Endodermal cell (in vitro differentiated cells): Measurements from ENCODE around the gene CCDC134. TPM values are rescaled to one million over a fixed set of nuclear protein-coding genes. Genes with fewer than 3 reads are reported as not detected.

Source experiments
- DNase-seq: peaks from one replicate; pipeline ENCODE4 v3.0.0-alpha.2; 2017
- H3K27ac ChIP-seq: 2 replicates; pipeline ENCODE4 v1.5.1; 2013; ENCODE audit warnings: mild to moderate bottlenecking, low read depth, low read length, moderate library complexity
- H3K27me3 ChIP-seq: 2 replicates; pipeline ENCODE4 v1.6.1; 2013; ENCODE audit warnings: mild to moderate bottlenecking, low read length, moderate library complexity; ENCODE audit not compliant: insufficient read depth, control insufficient read depth, poor library complexity, severe bottlenecking
- H3K36me3 ChIP-seq: 2 replicates; pipeline ENCODE4 v1.7.0; 2013; ENCODE audit warnings: mild to moderate bottlenecking, low read length, moderate library complexity; ENCODE audit not compliant: control insufficient read depth, insufficient read depth
- H3K4me1 ChIP-seq: one replicate; pipeline ENCODE4 v1.7.0; 2013; ENCODE audit warnings: low read length; ENCODE audit not compliant: control insufficient read depth, insufficient read depth
- H3K4me3 ChIP-seq: 2 replicates; pipeline ENCODE4 v1.5.1; 2013; ENCODE audit warnings: mild to moderate bottlenecking, low read length, moderate library complexity
- H3K9ac ChIP-seq: 2 replicates; pipeline ENCODE4 v1.6.1; 2013; ENCODE audit warnings: mild to moderate bottlenecking, low read length, moderate library complexity; ENCODE audit not compliant: poor library complexity, severe bottlenecking; ENCODE audit errors: extremely low read depth
- H3K9me3 ChIP-seq: 2 replicates; pipeline ENCODE4 v1.6.1; 2013; ENCODE audit warnings: mild to moderate bottlenecking, low read length, moderate library complexity; ENCODE audit not compliant: control insufficient read depth
- H3K27ac Mint-ChIP-seq: 2 replicates; pipeline ENCODE4 v1.8.0; 2020; ENCODE audit warnings: mixed read lengths
- H3K27me3 Mint-ChIP-seq: 2 replicates; pipeline ENCODE4 v1.8.0; 2021; ENCODE audit warnings: mild to moderate bottlenecking, mixed read lengths; ENCODE audit not compliant: insufficient read depth
- H3K36me3 Mint-ChIP-seq: 2 replicates; pipeline ENCODE4 v1.8.0; 2020; ENCODE audit warnings: low read depth, mixed read lengths
- H3K4me1 Mint-ChIP-seq: 2 replicates; pipeline ENCODE4 v1.8.0; 2020; ENCODE audit warnings: mixed read lengths
- H3K4me3 Mint-ChIP-seq: 2 replicates; pipeline ENCODE4 v1.8.0; 2020; ENCODE audit warnings: mild to moderate bottlenecking, moderate library complexity, mixed read lengths
- H3K9me3 Mint-ChIP-seq: 2 replicates; pipeline ENCODE4 v1.8.0; 2020; ENCODE audit warnings: mild to moderate bottlenecking, mixed read lengths
- CTCF ChIP-seq: fragments of 200-600 bp; sonication (generic); conservative IDR thresholded peaks from 2 replicates; pipeline ENCODE4 v1.5.0; 2021; ENCODE audit warnings: antibody characterized with exemption, mild to moderate bottlenecking
- WGBS, 2 experiments: methylation state at CpG; one replicate each; pipeline versions ENCODE4 v1.1.5 to v1.1.7; 2013; ENCODE audit warnings: missing lambda C conversion rate in 2 of 2, mixed read lengths in 1 of 2; ENCODE audit not compliant: insufficient coverage in 1 of 2, insufficient read length in 1 of 2; 5-methylcytosine and 5-hydroxymethylcytosine counted together
- total RNA-seq, 2 donors: library from RNA; stranded (reverse); fragmentation: NEBNext Ultra II Directional in 1 of 2; extraction: Animal tissue kit (Norgen Biotek cat#: 25700) in 1 of 2; gene quantifications; 2 replicates in 1 of 2; 3 replicates in 1 of 2; pipeline ENCODE4 v1.2.1, GENCODE V29; 2021

CCDC134 gene
- total RNA-seq, 2 donors from 2014 or later, result 15.0 to 21.0 TPM

GRCh38 chr22:41793871-41794270, 6.6 kb upstream of the CCDC134 start:
- Histone ChIP-seq H3K9me3 (no peaks in the 10 kb centered on the region), H3K27ac (no peak overlapping the region), H3K9ac (no peak overlapping the region), H3K27me3 (peaks cover 7% of the 10 kb centered on the region), H3K4me3 (no peak overlapping the region), H3K36me3 (no peaks in the 10 kb centered on the region), H3K4me1 (no peaks in the 10 kb centered on the region)
- DNase-seq, result no peak
- no peaks in the 10 kb centered on the region for H3K36me3 Mint-ChIP-seq
- peaks cover 11% of the 10 kb centered on the region for H3K27me3 Mint-ChIP-seq
- H3K9me3 Mint-ChIP-seq, result no peaks in the 10 kb centered on the region
- H3K4me1 Mint-ChIP-seq, result no peaks in the 10 kb centered on the region
- H3K4me3 Mint-ChIP-seq, result no peak overlapping the region
- no peak for TF ChIP-seq CTCF
- H3K27ac Mint-ChIP-seq, result no peak overlapping the region
- 85 to 97% methylated on average over 2 to 3 of the region's 3 CpGs for WGBS, 2 experiments

- TF ChIP-seq CTCF, result no peak
- WGBS, 2 experiments, result 94% methylated on average over 2 of the region's 2 CpGs; no CpG with 5 or more reads in 1 of the 2 experiments
- H3K27me3 ChIP-seq, result no peaks in the 10 kb centered on the region
- no peak overlapping the region for H3K4me3 Mint-ChIP-seq
- H3K36me3 Mint-ChIP-seq, result peaks cover 5% of the 10 kb centered on the region
- H3K4me1 ChIP-seq, result peaks cover 11% of the 10 kb centered on the region
- H3K4me3 ChIP-seq, result no peak overlapping the region
- H3K27me3 Mint-ChIP-seq, result no peaks in the 10 kb centered on the region
- H3K27ac ChIP-seq, result no peak overlapping the region
- no peaks in the 10 kb centered on the region for H3K36me3 ChIP-seq
- no peaks in the 10 kb centered on the region for H3K9me3 ChIP-seq
- peaks cover 19% of the 10 kb centered on the region for H3K4me1 Mint-ChIP-seq
- no peak overlapping the region for H3K27ac Mint-ChIP-seq
- no peak for DNase-seq
- H3K9ac ChIP-seq, result no peak overlapping the region
- no peaks in the 10 kb centered on the region for H3K9me3 Mint-ChIP-seq
Observed at GRCh38 chr22:41798736-41799135, 1.7 kb upstream of the CCDC134 start.

GRCh38 chr22:41799486-41800347, 762 bp upstream of the CCDC134 start:
- Histone ChIP-seq H3K4me1 (peaks cover 11% of the 10 kb centered on the region), H3K36me3 (no peaks in the 10 kb centered on the region), H3K27ac (no peak overlapping the region), H3K9me3 (no peaks in the 10 kb centered on the region), H3K4me3 (peak overlapping the region; percentile 84), H3K27me3 (no peaks in the 10 kb centered on the region), H3K9ac (no peak overlapping the region)
- peaks cover 11% of the 10 kb centered on the region for H3K36me3 Mint-ChIP-seq
- H3K27me3 Mint-ChIP-seq, result no peaks in the 10 kb centered on the region
- no peak for TF ChIP-seq CTCF
- 72% methylated on average over 34 to 38 of the region's 38 CpGs for WGBS, 2 experiments
- DNase-seq, result peak; percentile 72
- peak overlapping the region; percentile 87 for H3K27ac Mint-ChIP-seq
- peak overlapping the region; percentile 89 for H3K4me3 Mint-ChIP-seq
- peaks cover 19% of the 10 kb centered on the region for H3K4me1 Mint-ChIP-seq
- H3K9me3 Mint-ChIP-seq, result no peaks in the 10 kb centered on the region
